Right ventricle myocardium superior (tissue), 1 donor: ENCODE measurements around the gene HSD11B1. TPM values are rescaled to one million over a fixed set of nuclear protein-coding genes. Genes with fewer than 3 reads are reported as not detected.
A peak's percentile ranks its signal among the peaks of the same experiment; 100 is the strongest.

ENCODE experiments used
- ATAC-seq: fragments of 200-7000 bp; cut with Tn5 transposase; one replicate; pipeline ENCODE4 v1.9.1; 2020; ENCODE audit warnings: mild to moderate bottlenecking; ENCODE audit not compliant: poor library complexity
- DNase-seq: peaks from one replicate; pipeline ENCODE4 v3.0.0-alpha.2; 2020
- intact Hi-C: fragments of 100-400 bp; cut with DNase I; formaldehyde crosslinking; loops from one replicate; pipeline ENCODE4 v1.11.2; 2022
- long read RNA-seq: library from polyadenylated mRNA; unstranded; transcript quantifications from one replicate; pipeline ENCODE4 v2.0.0, GENCODE V29; 2021
- total RNA-seq: library from RNA; stranded (reverse); fragmentation: NEBNext Ultra II Directional; extraction: Animal tissue kit (Norgen Biotek cat#: 25700); gene quantifications from one replicate; pipeline ENCODE4 v1.2.1, GENCODE V29; 2021
- donor health status: DM: no; HTN: yes; CAD: no; lungs with severe emphysema.

HSD11B1 gene
- 4.6 TPM for total RNA-seq
- long read RNA-seq, partial matches to known transcripts, result 0 of 2 reads
- long read RNA-seq, other reads (novel, unspliced or antisense), result 0 of 2 reads

DNA sequence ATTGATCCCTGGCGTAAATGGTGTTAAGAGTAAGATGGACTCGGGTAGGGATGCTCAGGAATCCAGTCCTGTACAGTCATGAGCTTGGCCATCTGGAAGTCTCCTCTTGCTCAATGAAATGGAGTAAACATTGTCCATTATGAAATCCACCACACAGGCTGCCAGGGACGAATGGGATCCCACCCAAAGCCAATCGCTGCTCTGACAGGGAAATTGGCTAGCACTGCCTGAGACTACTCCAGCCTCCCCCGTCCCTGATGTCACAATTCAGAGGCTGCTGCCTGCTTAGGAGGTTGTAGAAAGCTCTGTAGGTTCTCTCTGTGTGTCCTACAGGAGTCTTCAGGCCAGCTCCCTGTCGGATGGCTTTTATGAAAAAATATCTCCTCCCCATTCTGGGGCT is at the start of gene HSD11B1:
TSS of gene HSD11B1 (plus strand) at position 263 of the 400 bp plus-strand sequence. CDS start at position 360, 97 bp downstream.
- peak; percentile 85 for DNase-seq
- intact Hi-C loops, result no loop called here
- ATAC-seq, result peak; percentile 95

DNA sequence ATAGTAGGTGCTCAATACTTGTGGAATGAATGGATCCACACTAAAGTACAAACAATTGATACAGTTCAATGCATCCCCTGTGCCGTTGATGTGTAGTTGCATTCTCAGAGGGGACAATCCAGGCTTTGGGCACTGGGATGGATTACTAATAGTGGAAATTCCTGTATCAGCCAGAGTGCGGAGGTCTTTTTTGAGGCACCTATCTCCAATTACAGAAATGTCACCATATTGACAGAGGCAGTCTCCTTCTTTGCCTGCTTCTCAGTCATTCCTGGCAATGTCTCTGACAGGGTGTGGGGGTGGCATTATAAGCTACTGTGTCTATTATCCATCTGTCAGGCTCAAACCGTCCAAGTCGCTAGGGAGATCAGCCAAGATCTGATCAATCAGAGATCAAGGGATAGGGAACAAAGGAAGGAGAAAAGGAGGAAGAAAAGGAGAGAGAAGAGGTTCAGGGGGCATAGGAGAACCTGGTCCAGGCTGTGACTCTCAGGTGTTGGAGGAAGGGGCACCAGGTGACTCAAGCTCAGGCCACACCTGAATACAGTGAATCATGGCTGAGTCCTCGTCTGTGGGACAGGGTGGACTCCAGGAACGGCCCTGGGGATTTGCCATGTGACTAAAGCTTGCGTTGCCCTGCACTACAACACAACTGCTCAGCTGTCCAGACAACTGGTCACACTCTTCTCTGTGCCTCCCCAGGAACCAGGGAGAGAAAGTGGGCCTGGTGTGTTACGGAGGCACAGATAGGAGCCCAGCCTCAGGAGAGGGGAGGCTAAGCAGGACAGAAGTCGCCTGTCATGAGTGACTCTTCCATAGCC is 49.0 kb upstream of the HSD11B1 start:
- no peak for DNase-seq

DNA sequence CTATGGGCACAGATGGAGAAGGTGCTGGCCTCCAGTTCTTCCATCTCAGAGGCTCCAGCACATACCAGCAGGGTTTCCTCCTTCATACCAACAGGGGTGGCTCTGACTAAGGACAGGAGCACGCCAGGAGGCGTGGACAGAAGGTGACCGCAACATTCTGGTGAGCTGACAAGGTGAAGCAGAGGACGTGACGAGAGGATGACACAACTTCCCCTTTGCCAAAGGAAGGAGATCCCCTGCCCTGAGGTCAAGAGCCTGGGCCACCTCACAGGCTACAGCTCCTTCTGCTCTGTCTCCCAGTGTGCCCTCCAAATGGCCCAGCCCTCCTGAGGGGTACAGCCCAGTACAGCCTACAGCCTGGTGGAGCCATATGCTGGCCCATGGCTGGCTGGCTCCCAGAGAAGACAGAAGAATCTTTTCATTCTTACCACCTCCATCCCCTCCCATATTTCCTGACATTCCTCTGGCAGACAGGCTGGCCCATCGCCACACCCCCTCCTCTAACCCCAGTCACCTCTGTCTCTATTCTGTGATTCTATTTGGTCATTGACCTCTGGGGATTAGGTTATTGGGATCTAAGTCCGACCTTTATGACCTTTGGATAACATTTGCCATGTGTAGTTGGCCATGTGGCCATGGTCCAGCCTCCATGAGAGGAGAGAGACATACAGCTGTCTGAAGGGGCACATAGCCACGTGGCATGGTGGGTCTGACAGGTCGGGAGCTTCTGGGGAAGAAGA is 47.3 kb upstream of the HSD11B1 start:
- ATAC-seq (no peak), DNase-seq (no peak)
- intact Hi-C loops, result no loop called here

More for the DNA sequence above, 49.0 kb upstream of the HSD11B1 start:
- intact Hi-C loops, result no loop called here
- ATAC-seq, result no peak

DNA sequence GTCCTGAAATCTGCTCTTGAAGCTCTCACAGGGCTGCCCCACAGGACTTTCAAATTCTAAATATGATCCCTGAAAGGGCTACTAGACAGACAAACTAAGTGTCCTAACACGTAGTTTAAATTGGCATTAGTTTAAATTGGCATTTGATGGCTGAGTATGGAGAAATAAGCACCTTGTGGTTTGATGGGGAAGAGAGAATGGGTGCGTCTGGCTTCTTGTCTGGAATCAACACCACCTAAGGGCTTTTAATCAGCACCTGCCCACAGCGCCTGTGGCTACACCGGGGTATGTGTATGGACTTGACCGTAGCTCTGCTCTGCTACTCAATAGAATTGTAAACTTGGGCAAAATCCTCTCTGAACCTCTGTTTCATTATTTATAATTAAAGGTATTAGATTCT is 46.7 kb upstream of the HSD11B1 start:
- ATAC-seq (no peak), DNase-seq (no peak)
- intact Hi-C loops, result no loop called here

DNA sequence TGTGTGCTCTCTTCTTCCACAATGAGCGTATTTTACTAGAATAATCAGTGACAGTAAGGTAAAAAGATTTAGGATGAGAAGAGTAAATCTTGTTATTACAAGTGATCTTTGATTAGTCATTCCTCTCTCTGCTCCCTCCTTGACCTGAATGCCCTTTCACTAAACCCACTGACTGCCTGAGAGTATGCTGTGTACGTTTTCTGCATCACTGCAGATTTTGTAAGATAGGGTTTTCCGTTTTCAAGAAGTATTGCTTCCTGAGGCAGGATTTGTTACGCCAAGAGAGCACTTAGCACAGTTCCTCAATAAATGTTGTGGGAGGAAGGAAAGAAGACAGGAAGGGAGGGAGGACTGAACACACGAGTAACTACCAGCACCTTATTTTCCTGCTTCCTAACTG is 44.7 kb upstream of the HSD11B1 start:
- intact Hi-C loops, result no loop called here
- no peak for DNase-seq
- peak; percentile 20 for ATAC-seq

DNA sequence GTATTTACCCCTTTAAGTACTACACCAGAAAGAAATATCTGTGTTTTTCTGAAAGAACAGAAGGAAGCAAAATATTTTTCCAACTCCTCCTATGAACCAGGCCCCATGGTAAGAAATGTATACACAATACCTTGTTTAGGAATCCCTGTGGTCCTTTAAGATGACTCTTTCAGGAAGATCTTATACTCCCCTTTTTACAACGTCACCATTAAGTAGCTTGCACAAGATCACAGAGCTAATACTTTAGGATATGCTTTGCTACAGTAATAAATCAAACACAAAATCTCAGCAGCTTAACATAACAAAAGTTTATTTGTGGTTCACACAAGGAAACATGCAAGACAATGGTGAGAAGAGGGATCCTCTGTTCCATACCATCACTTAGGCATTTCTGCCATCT is 43.6 kb upstream of the HSD11B1 start:
- ATAC-seq (no peak), DNase-seq (no peak)
- intact Hi-C loops, result no loop called here

DNA sequence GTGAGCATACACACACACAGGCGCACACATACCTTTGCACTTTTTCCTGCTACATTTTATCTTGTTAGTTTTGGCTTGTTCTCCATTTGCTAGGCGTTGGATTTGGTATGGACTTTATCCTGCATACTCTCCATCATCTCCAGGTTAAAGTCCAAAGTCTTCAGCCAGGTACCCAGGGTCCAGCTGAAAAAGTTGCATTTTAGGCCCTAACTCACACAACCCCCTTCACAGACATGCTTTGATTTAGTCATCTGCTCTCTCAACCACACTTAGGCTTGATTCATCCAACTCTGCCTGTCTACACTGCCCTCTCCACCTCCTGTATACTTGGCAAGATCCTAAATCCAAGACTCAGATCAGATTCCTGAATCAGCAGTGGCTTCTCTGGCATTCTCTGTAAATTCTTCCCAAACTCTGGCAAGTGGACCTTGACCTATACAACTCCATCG is 41.7 kb upstream of the HSD11B1 start:
- ATAC-seq (no peak), DNase-seq (no peak)
- intact Hi-C loops, result no loop called here

DNA sequence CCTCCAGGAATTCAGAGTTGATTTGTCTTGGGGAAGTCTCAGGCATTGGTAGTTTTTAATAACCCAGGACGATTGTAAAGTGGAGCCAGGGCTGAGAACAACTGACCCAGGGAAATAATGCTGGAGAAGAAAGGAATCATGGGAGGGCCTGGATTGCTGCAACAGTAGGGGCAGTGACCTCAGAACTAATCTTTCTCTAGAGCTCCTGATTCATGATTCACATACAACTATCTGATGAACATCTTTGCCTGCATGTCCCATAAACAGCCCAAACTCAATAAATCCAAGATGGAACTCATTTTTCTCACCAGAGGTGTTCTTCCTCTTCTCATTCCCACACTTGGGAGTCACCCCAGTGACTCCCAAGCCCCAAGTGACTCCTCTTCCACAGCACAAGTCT is 37.5 kb upstream of the HSD11B1 start:
- DNase-seq (no peak), ATAC-seq (no peak)
- intact Hi-C loops, result no loop called here

DNA sequence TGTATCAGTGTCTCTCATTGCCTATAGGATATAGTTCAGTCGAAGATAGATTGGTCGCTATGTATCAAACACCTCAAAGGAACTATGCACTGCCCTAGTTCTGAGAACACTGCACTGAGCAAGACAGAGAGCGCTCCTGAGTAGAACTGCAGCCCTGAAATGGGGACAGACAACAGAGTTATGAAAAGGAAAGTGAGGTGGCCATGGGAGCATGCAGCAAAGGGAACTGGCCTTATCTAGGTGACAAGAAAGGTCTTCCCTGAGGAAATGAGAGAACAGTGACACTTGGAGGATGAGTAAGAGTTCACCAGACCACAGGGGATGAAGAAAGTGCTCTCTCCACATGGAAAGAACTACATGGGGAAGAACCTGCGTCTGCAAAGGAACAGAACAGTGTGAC is 36.9 kb upstream of the HSD11B1 start:
- intact Hi-C loops, result no loop called here
- no peak for DNase-seq
- ATAC-seq, result no peak

DNA sequence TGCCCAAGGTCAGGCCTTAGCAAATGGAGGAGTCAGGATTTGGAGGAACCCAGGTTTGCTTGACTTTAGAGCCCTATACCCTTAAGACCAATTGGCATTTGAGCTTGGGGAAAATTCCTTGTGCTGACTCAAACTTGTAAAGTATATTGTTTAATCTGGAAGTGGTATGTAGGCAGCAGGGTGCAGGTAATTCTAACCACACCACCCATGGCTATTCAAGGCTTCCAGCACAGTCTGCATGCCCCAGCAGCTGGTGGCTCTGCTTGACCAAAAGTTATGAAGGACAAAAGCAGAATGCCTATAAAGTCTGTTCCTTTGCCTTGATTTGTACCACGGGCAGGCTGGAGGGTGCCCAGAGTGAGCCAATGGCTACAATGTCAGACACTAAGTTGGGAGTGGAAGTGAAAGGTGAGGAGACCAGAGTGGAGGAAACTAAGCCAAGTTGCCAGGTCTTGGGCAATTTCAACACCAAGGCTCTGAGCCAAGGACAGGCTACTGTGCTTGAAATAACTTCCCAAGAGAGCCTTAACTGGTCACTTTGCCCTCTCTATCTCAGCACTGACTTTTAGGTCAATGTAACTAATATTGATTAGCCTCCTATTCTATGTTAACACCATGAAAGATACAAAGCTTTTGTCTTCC is 34.1 kb upstream of the HSD11B1 start:
- intact Hi-C loops, result no loop called here
- peak; percentile 37 for DNase-seq
- peak; percentile 6 for ATAC-seq

DNA sequence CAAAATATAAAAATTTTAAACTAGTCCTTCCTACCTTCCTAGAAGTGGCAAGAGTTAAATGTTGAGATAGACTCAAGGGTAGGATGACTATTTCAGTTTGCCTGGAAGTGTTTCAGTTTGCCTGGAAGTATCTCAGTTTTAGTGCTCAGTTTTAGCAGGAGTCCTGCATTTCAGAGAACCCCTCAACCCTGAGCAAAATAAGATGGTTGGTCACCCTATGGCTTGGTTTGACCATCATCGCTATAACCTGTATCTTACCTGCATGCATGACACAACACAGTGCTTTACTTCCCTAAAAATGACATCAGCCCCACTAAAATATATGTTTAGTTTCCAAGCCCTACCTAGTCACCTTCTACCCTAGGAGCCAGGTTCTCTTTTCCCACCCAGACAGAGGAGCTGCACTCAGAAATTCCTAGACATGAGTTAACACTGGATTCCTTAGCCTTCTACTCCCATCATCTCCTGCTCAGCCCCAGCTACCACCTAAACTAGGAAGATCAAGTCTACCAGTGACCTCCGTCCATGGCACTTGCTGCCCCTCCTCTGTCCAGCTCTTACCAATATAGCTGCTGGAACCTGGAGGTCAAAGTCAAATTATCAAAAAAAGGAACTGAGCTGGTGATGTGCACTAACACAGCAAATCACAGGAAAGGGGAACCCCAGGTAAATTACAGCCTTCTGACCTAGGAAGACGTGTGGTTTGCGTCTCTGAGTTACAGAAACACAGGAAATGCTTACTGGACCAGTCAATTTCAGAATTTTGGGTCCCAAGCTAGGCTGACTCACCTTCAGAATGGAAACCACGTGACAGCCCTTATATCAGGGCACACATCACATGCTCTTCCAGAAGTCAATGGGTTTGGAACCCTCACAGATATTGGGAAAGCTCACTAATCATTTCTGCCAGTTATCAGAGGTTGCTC is 31.7 kb upstream of the HSD11B1 start:
- intact Hi-C loops, result no loop called here
- ATAC-seq (no peak), DNase-seq (no peak)

DNA sequence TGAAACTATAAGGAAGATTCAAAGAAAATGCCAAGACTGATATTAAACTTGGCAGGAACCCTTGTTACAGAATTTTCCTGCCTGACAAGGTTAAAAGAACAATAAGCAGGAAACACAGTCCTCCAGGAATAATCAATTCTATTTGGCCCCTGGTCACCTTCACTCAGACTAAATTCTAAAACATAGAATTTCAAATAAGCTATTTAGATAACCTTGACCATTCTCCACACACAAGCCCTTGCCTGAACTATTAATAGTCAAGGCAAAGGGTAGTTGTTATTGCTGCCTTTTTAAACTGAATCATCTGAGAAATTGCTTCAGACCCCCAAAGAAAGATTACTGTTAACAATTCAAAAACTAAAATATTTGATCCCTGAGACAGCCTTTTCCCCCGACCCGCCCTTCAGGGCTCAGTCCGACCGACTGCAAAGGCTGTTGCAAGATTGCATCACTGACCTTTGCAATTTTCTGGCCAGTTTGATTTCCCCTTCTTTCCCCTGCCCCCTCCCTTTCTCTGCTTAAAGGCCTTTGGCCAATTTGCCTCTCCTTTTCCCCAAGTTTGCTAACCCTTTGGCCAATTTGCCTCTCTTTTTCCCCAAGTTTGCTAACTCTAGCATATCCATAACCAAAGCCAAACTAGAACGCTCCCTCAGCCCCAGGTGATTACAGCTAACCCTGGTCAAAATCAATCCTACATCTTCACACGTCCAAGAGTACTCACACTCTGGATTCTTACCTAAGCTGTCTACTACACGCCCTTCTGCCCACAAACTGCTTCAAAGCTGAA is 30.8 kb upstream of the HSD11B1 start:
- DNase-seq (peak; percentile 46), ATAC-seq (peak; percentile 19)
- intact Hi-C loops, result loop anchor here (2.0 kb wide), 1 partner anchor 27 kb away; no protein-coding TSS in a partner anchor

DNA sequence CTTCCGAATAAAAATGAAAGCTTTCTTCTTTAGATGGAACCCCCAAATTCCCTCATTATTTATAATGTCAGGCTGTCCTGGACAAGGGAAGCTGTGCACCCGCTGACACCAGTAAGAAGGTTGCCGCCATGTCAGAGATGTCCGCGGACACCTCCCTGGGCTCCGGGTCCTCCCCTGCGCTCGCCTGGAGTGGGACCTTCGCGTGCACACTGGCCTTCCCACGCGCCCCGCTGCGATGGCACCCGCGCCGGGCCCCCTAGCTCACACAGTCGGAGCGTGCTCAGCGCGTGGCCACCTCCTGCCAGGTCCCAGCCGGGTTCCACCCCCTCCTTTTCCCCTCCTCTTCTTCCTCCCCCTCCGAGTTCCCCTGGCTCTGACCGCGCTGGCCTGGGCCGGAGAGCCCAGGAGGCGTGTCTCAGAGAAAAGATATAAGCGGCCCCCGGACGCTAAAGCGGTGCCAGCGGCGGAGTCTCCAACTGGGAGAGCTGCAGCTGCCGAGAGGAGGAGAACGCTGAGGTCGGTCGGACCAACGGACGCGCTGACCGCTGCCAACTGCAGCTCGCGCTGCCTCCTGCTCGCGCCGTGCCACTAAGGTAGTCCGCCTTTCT is 29.6 kb upstream of the HSD11B1 start, which contains the start of gene G0S2:
TSS of gene G0S2 (plus strand) at position 456 of the 608 bp plus-strand sequence. CDS start 273 bp downstream, outside the sequence.
- DNase-seq (peak; percentile 92), ATAC-seq (peak; percentile 89)
- intact Hi-C loops, result loop anchor here (2.0 kb wide), 1 partner anchor 28 kb away; no protein-coding TSS in a partner anchor

DNA sequence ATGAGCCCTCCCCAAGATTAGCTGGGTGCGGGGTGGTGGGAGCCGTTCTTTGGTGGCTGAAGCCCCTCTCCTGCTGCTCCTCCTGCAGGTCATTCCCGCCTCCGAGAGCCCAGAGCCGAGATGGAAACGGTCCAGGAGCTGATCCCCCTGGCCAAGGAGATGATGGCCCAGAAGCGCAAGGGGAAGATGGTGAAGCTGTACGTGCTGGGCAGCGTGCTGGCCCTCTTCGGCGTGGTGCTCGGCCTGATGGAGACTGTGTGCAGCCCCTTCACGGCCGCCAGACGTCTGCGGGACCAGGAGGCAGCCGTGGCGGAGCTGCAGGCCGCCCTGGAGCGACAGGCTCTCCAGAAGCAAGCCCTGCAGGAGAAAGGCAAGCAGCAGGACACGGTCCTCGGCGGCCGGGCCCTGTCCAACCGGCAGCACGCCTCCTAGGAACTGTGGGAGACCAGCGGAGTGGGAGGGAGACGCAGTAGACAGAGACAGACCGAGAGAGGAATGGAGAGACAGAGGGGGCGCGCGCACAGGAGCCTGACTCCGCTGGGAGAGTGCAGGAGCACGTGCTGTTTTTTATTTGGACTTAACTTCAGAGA is 29.0 kb upstream of the HSD11B1 start:
- peak; percentile 37 for ATAC-seq
- intact Hi-C loops, result loop anchor here (2.0 kb wide), 1 partner anchor 29 kb away; no protein-coding TSS in a partner anchor
- peak; percentile 67 for DNase-seq

DNA sequence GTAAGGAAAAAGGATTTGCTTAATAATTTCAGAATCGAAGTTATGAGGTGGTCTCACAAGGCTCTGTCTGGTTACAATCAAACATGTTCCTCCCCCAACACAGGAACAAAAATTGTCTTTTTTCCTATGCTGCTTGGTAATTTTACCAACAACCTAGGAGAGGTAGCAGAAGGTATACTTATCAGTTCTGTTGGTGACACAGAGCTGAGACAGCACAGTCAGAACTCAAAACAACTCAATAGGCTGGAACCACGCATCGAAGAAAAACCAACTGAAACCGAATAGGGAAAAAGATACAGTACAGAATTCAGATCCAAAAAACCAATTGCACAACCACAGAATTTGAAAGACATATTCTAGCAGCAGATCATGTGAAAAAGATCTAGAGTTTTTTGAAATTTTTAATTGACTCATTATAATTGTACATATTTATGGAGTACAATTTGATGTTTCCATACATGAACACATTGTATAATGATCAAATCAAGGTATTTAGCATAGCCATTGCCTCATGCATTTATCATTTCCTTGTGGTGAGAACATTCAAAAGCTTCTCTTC is 25.6 kb upstream of the HSD11B1 start:
- DNase-seq, result no peak
- ATAC-seq, result no peak
- intact Hi-C loops, result no loop called here

DNA sequence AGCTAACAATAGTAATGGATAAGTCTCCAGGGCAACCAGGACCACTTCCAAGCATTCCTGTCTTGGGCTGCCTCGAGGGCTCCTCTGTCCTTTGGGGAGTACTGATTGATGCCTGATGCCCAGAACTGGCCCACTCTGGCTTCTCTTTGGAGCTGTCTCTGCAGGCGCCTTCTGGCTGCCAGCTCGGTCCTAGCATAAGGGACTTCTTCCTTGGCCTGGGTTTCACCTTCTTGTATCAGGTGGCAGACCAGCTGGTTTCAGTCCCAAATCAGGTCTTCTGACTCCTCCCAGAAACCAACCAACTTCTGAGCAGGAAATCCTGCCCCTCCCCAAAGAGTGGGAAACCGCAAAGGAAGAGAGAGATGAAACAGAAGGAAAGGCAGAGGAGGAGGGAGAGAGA is 18.8 kb upstream of the HSD11B1 start:
- ATAC-seq (no peak), DNase-seq (no peak)
- intact Hi-C loops, result loop anchor here (5.0 kb wide), 1 partner anchor 54 kb away; no protein-coding TSS in a partner anchor
